Measurements from ENCODE around the gene ABCA12. TPM values are rescaled to one million over a fixed set of nuclear protein-coding genes. Genes with fewer than 3 reads are reported as not detected.

Gene ABCA12
- total RNA-seq, 1 experiment from 2014 or later = 1.3 TPM

DNA sequence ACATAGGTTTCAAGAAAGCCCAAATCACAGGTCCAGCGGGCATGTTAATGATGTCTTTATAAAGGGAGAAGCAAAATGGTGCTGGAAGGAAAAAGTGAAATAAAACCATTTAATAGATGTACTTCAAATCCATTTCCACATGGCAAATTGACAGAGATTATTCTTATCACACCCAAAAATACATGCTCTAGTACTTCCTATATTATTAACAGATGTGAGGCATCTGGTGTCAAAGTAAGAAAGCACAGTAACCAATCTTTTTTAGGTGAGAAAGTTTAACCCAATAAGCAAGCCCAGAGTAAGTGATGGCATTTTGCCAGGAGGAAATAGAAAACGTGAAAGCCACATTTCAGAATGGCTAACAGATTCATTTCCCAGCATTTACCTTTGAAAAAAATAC, 128.0 kb downstream of the ABCA12 start (continued):
- TF ChIP-seq EZH2 (IDR thresholded peaks at IDR 0.05) (no peak), CEBPB (IDR thresholded peaks at IDR 0.05; ENCODE audit: low read depth) (no peak), ELF1 (IDR thresholded peaks at IDR 0.05; ENCODE audit: borderline replicate concordance, low read depth) (no peak), RAD21 (IDR thresholded peaks at IDR 0.05; ENCODE audit: low read depth) (no peak), JUND (IDR thresholded peaks at IDR 0.05) (no peak), TCF7L2 (IDR thresholded peaks at IDR 0.05; ENCODE audit: borderline replicate concordance, extremely low read depth, insufficient read depth, insufficient read length) (no peak), MAX (IDR thresholded peaks at IDR 0.05) (no peak)
- TF ChIP-seq, protein P1, sequence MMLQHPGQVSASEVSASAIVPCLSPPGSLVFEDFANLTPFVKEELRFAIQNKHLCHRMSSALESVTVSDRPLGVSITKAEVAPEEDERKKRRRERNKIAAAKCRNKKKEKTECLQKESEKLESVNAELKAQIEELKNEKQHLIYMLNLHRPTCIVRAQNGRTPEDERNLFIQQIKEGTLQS (IDR thresholded peaks at IDR 0.05) = no peak

GRCh38 chr2:215003001-215003400, 135.4 kb downstream of the ABCA12 start:
- Histone ChIP-seq H3K27me3 (ENCODE audit: insufficient read depth, low read length) (no peaks in the 10 kb centered on the region), H3K9me3 (ENCODE audit: control insufficient read depth in 1 of 2, insufficient read depth in 1 of 2, low read depth in 1 of 2, low read length in 2 of 2) (no peaks in the 10 kb centered on the region), H3K4me1 (ENCODE audit: control insufficient read depth in 1 of 2, insufficient read depth in 2 of 2, low read length in 2 of 2) (peaks cover 0 to 2% of the 10 kb centered on the region in 2 experiments; a peak in 2 of 4 replicates), H3K4me3 (replicated peaks in 1 of 2; ENCODE audit: low read depth in 1 of 2, low read length in 2 of 2) (no peak overlapping the region), H3K79me2 (ENCODE audit: insufficient read depth, low read length) (no peaks in the 10 kb centered on the region), H2AFZ (ENCODE audit: low read depth, low read length, poor library complexity, severe bottlenecking) (peak overlapping the region; percentile 53), H3K36me3 (ENCODE audit: control insufficient read depth in 1 of 2, insufficient read depth in 2 of 2, low read length in 2 of 2) (no peaks in the 10 kb centered on the region), H3K4me2 (ENCODE audit: low read length) (no peak overlapping the region), H4K20me1 (ENCODE audit: insufficient read depth) (no peaks in the 10 kb centered on the region), H3K9me2 (ENCODE audit: insufficient read depth) (no peaks in the 10 kb centered on the region), H3K27ac (ENCODE audit: low read depth, low read length) (no peak overlapping the region), H3K9ac (ENCODE audit: low read length) (no peak overlapping the region)
- ChIA-PET POLR2A (no interaction called here), RAD21 (ENCODE audit: low non-redundant PET in 1 of 2, low total read pairs in 2 of 2, uncharacterized antibody in 2 of 2, unreplicated experiment in 2 of 2) (interaction anchor here in 1 of 2 experiments (0.5 kb wide), 1 partner anchor 889 kb away, joined by 4 read pairs; no protein-coding TSS in a partner anchor), CTCF (no interaction called here)
- intact Hi-C loops (cut with micrococcal nuclease) = loop anchor here (2.0 to 5.0 kb wide), 2 partner anchors 1196 to 1751 kb away; no protein-coding TSS in a partner anchor
- TF ChIP-seq CEBPB (IDR thresholded peaks at IDR 0.05; ENCODE audit: low read depth) (no peak), TCF7L2 (IDR thresholded peaks at IDR 0.05; ENCODE audit: borderline replicate concordance, extremely low read depth, insufficient read depth, insufficient read length) (peak; percentile 41), SIN3A (IDR thresholded peaks at IDR 0.05; ENCODE audit: low read depth) (no peak)
- ATAC-seq (no peak), DNase-seq (ENCODE audit: low read depth, low spot score) (no peak)
- no TSS peak for BruUV-seq (replicated peaks)

Data from HCT116 (cell line).